Glutamatergic neuron (in vitro differentiated cells): ENCODE results near the gene KCTD6. TPM values are rescaled to one million over a fixed set of nuclear protein-coding genes. Genes with fewer than 3 reads are reported as not detected.

Experiments
- DNase-seq: peaks from one replicate; pipeline ENCODE4 v3.0.0; 2022
- H3K27ac Mint-ChIP-seq: one replicate; pipeline ENCODE4 v1.8.0; 2020; ENCODE audit warnings: mild to moderate bottlenecking, mixed read lengths, inconsistent platforms; ENCODE audit not compliant: unreplicated experiment
- H3K27me3 Mint-ChIP-seq: one replicate; pipeline ENCODE4 v1.8.0; 2020; ENCODE audit warnings: mild to moderate bottlenecking, moderate library complexity, mixed read lengths, inconsistent platforms; ENCODE audit not compliant: unreplicated experiment
- H3K36me3 Mint-ChIP-seq: one replicate; pipeline ENCODE4 v1.8.0; 2020; ENCODE audit warnings: mild to moderate bottlenecking, mixed read lengths, inconsistent platforms; ENCODE audit not compliant: unreplicated experiment
- H3K4me1 Mint-ChIP-seq: one replicate; pipeline ENCODE4 v1.8.0; 2020; ENCODE audit warnings: mild to moderate bottlenecking, low read depth, mixed read lengths, inconsistent platforms; ENCODE audit not compliant: unreplicated experiment
- H3K4me3 Mint-ChIP-seq: one replicate; pipeline ENCODE4 v1.8.0; 2020; ENCODE audit warnings: mild to moderate bottlenecking, mixed read lengths, inconsistent platforms; ENCODE audit not compliant: unreplicated experiment
- H3K9me3 Mint-ChIP-seq: one replicate; pipeline ENCODE4 v1.8.0; 2020; ENCODE audit warnings: mild to moderate bottlenecking, moderate library complexity, mixed read lengths, inconsistent platforms; ENCODE audit not compliant: unreplicated experiment
- total RNA-seq: library from RNA; stranded (reverse); fragmentation: NEBNext Ultra II Directional; extraction: Animal tissue kit (Norgen Biotek cat#: 25700); gene quantifications from one replicate; pipeline ENCODE4 v1.2.1, GENCODE V29; 2021; ENCODE audit not compliant: unreplicated experiment
- TF ChIP-seq, protein P1 (sequence below): fragments of 200-600 bp; sonication (generic); IDR thresholded peaks from one replicate; pipeline ENCODE4 v1.5.0; 2021; ENCODE audit not compliant: partially characterized antibody, unreplicated experiment

KCTD6 gene
- total RNA-seq, 1 donor from 2014 or later: 21.1 TPM

DNA sequence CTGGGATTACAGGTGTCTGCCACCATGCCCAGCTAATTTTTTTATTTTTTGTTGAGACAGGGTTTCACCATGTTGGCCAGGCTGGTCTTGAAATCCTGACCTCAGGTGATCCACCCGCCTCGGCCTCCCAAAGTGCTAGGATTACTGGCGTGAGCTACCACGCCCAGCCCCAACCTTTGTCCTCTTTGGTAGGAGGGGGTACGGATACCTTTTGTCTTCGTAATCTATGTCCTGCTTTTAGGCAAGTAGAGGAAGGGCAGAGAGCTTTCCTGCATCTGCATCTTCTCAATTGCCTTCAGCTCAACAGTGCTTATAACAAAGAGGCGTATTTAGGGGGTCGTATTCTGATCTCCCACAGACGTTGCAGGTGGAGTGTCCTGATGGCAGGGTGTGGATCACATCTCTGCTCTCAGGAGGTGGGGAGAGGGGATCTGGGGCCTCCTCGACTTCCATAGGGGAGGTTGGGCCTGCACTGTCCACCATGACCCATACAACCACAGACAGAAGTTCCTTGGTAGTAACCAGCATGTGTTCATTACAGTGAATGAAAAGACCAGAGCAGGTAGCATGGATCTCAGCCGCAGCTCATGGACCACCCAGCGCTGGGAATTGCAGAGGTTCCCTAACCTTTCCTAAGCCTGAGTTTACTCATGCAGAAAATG, 21.4 kb upstream of the KCTD6 start:
- H3K9me3 Mint-ChIP-seq: no peaks in the 10 kb centered on the region
- H3K4me1 Mint-ChIP-seq: peaks cover 12% of the 10 kb centered on the region
- no peaks in the 10 kb centered on the region for H3K36me3 Mint-ChIP-seq
- DNase-seq: no peak
- H3K27ac Mint-ChIP-seq: no peak overlapping the region
- H3K4me3 Mint-ChIP-seq: no peak overlapping the region
- TF ChIP-seq, protein P1, sequence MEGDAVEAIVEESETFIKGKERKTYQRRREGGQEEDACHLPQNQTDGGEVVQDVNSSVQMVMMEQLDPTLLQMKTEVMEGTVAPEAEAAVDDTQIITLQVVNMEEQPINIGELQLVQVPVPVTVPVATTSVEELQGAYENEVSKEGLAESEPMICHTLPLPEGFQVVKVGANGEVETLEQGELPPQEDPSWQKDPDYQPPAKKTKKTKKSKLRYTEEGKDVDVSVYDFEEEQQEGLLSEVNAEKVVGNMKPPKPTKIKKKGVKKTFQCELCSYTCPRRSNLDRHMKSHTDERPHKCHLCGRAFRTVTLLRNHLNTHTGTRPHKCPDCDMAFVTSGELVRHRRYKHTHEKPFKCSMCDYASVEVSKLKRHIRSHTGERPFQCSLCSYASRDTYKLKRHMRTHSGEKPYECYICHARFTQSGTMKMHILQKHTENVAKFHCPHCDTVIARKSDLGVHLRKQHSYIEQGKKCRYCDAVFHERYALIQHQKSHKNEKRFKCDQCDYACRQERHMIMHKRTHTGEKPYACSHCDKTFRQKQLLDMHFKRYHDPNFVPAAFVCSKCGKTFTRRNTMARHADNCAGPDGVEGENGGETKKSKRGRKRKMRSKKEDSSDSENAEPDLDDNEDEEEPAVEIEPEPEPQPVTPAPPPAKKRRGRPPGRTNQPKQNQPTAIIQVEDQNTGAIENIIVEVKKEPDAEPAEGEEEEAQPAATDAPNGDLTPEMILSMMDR: no peak
- H3K27me3 Mint-ChIP-seq: peaks cover 7% of the 10 kb centered on the region

DNA sequence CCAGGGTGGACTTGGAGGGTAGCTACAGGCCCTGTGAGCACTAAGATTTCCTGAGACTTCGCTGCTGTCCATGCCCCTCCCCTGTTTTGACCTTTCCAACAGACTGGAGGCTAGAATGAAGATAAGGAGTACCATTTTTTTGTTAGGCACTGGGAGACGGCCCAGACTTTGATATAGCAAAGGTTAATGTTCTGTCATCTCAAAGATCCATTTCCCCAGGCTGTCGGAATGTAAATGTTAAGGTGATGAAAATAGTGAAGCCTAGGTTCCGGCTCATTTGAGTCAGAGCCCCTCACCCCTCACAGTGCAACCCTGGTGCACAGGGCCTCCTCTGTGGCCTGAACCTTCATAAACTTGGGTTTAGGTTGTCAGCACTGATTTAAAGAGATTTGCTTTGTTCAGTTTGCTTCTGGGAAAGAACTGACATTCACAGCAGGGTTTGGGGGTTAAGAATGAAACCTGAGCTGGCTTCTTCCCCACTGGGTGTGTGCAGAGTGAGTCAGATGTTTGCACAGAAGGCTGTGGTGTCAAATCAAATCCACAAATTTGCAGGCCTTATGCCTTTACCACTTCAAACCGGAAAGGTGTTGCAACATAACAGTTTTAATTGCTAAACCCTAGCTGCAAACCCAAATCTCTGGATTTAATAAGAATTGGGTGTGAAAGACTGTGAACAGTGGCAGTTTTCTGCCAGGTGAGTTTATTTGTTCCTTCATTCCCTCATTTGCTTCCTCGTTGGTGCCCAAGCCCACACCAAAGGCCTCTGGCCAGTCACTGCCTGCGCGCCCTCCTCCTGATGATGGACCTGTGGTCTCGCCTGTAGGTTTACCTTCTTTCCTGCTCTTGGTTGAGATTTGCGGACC, 20.6 kb upstream of the KCTD6 start:
- DNase-seq: no peak
- no peak overlapping the region for H3K27ac Mint-ChIP-seq
- peaks cover 12% of the 10 kb centered on the region for H3K4me1 Mint-ChIP-seq
- H3K4me3 Mint-ChIP-seq: no peak overlapping the region
- no peaks in the 10 kb centered on the region for H3K36me3 Mint-ChIP-seq
- peaks cover 7% of the 10 kb centered on the region for H3K27me3 Mint-ChIP-seq
- TF ChIP-seq, protein P1: no peak
- no peaks in the 10 kb centered on the region for H3K9me3 Mint-ChIP-seq

DNA sequence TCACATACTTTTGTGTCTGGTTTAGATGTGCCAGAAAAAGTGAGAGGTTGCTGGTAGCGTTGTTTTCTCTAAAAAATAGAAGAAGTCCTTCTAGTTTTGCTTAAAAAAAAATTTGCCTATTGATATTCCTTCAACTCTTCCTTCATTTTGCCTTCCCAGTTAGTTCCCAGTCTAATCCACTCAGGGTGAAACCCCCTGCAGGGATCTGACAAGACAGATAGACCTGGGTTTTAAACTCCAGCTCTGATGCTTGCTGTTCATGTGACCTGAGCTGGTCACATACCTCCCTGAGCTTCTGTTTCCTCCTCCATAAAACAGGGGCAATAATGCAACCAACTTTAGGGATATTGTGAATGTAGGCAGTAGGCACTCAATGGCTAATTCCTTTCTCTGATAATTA, 18.6 kb upstream of the KCTD6 start:
- Mint-ChIP-seq H3K36me3 (no peaks in the 10 kb centered on the region), H3K9me3 (no peaks in the 10 kb centered on the region), H3K4me3 (no peak overlapping the region), H3K27ac (no peak overlapping the region), H3K4me1 (peaks cover 12% of the 10 kb centered on the region), H3K27me3 (peaks cover 7% of the 10 kb centered on the region)
- TF ChIP-seq, protein P1: no peak
- DNase-seq: no peak

DNA sequence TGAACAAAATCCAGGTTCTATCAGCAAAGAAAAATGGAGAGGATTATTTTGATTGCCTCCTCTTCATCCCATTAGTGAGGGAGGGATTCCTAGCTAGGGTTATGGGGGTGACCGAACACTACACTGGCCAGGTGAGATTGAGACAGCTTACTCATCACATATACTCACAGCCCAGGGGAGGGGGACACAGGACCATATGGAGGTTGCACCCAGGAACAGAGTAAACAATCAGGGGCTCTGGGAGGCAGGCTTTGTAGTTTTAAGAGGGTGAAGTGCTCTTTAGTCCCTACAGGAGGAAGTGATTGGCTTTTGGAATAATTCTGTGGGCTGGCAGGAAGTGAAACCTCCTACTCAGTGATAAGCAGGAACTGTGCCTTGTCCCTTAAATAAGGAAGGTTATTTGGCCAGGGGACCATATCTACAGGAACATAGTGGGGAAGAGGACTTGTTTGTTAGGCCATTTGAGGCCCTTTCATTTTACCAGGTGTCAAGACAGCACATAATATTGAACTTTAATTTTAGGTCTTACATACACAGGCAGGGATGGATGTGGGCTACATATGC, 17.5 kb upstream of the KCTD6 start:
- Mint-ChIP-seq H3K4me3 (no peak overlapping the region), H3K9me3 (no peaks in the 10 kb centered on the region), H3K4me1 (peaks cover 12% of the 10 kb centered on the region), H3K36me3 (peaks cover 4% of the 10 kb centered on the region), H3K27ac (no peak overlapping the region), H3K27me3 (peaks cover 7% of the 10 kb centered on the region)
- TF ChIP-seq, protein P1: no peak
- no peak for DNase-seq
